ENCODE data around the gene CYB561.
"Not testable (repeated sequence)": the region's sequence is repeated elsewhere in the genome, so short reads cannot be mapped to it uniquely, and the experiment has no call there.

The CYB561 gene

GRCh38 chr17:63463771-63464170 is 17.7 kb upstream of the CYB561 start:
- no peak overlapping the region for H3K9ac ChIP-seq (ENCODE audit: low read length in 2 of 2)
- H3K9me3 ChIP-seq (ENCODE audit: control insufficient read depth in 2 of 2, low read length in 2 of 2), result no peaks in the 10 kb centered on the region
- H3K36me3 ChIP-seq (ENCODE audit: control insufficient read depth in 2 of 2, insufficient read depth in 2 of 2, low read length in 2 of 2), result no peaks in the 10 kb centered on the region
- no peak overlapping the region for H3K4me3 ChIP-seq (ENCODE audit: low read length in 2 of 2)
- H3K4me1 ChIP-seq (ENCODE audit: control insufficient read depth, insufficient read depth, low read length), result no peaks in the 10 kb centered on the region
- peaks cover 2% of the 10 kb centered on the region in 2 donors for H3K27me3 ChIP-seq (ENCODE audit: control insufficient read depth in 1 of 2, insufficient read depth in 2 of 2, low read length in 2 of 2)
- no peak overlapping the region for H3K27ac ChIP-seq (ENCODE audit: low read length)

DNA sequence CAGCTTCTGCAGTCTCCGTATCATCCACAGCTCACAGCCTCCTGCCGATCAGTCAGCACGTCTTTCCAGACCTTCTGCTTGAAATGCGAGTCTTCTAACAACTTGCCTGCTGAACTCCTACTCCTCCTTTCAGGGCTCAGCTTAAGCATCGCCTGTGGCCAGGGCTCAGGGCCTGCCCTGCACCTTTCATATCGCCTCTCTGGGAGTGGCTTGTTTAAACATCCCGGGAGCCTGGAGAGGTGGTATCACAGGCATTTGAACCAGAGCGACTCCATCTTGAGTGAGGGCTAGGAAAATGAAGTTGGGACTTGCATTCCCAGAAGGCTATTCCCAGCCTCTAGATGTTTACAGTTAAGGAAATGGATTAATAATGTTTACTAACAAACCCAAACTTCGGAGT is 13.9 kb upstream of the CYB561 start:
- Histone ChIP-seq H3K36me3 (ENCODE audit: control insufficient read depth in 2 of 2, insufficient read depth in 2 of 2, low read length in 2 of 2) (no peaks in the 10 kb centered on the region), H3K27me3 (ENCODE audit: control insufficient read depth in 1 of 2, insufficient read depth in 2 of 2, low read length in 2 of 2) (peaks cover 0 to 2% of the 10 kb centered on the region in 2 donors), H3K4me1 (ENCODE audit: control insufficient read depth, insufficient read depth, low read length) (no peaks in the 10 kb centered on the region), H3K9ac (ENCODE audit: low read length in 2 of 2) (no peak overlapping the region), H3K4me3 (ENCODE audit: low read length in 2 of 2) (no peak overlapping the region), H3K9me3 (ENCODE audit: control insufficient read depth in 2 of 2, low read length in 2 of 2) (no peaks in the 10 kb centered on the region), H3K27ac (ENCODE audit: low read length) (no peak overlapping the region)

GRCh38 chr17:63458478-63458877 is 12.4 kb upstream of the CYB561 start:
- Histone ChIP-seq H3K4me1 (ENCODE audit: control insufficient read depth, insufficient read depth, low read length) (no peaks in the 10 kb centered on the region), H3K27ac (ENCODE audit: low read length) (no peak overlapping the region), H3K27me3 (ENCODE audit: control insufficient read depth in 1 of 2, insufficient read depth in 2 of 2, low read length in 2 of 2) (no peaks in the 10 kb centered on the region), H3K36me3 (ENCODE audit: control insufficient read depth in 2 of 2, insufficient read depth in 2 of 2, low read length in 2 of 2) (no peaks in the 10 kb centered on the region), H3K4me3 (ENCODE audit: low read length in 2 of 2) (no peak overlapping the region), H3K9ac (ENCODE audit: low read length in 2 of 2) (no peak overlapping the region), H3K9me3 (ENCODE audit: control insufficient read depth in 2 of 2, low read length in 2 of 2) (no peaks in the 10 kb centered on the region)

DNA sequence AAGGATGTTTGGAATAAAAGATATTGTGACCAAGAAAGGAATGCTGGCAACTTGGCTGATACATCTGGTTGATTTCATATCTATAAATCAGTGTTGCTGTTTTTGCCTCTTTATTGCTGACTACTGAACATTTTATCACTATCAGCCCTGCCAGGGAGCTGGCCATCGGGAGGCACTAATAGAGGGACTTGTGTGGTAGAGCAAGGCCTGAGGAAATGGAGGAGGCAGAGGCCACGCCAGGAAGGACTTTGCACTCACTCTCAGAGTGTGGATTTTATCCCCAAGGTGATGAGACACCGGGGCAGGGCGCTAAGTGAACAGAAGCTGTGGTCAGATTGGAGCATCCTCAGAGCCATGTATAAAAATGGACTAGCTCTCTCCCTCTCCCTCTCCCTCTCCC is 9.3 kb upstream of the CYB561 start:
- peaks cover 0 to 2% of the 10 kb centered on the region in 2 donors for H3K27me3 ChIP-seq (ENCODE audit: control insufficient read depth in 1 of 2, insufficient read depth in 2 of 2, low read length in 2 of 2)
- no peak overlapping the region for H3K4me3 ChIP-seq (ENCODE audit: low read length in 2 of 2)
- H3K4me1 ChIP-seq (ENCODE audit: control insufficient read depth, insufficient read depth, low read length), result no peaks in the 10 kb centered on the region
- H3K27ac ChIP-seq (ENCODE audit: low read length), result no peak overlapping the region
- no peaks in the 10 kb centered on the region for H3K9me3 ChIP-seq (ENCODE audit: control insufficient read depth in 2 of 2, low read length in 2 of 2)
- H3K9ac ChIP-seq (ENCODE audit: low read length in 2 of 2), result no peak overlapping the region
- no peaks in the 10 kb centered on the region for H3K36me3 ChIP-seq (ENCODE audit: control insufficient read depth in 2 of 2, insufficient read depth in 2 of 2, low read length in 2 of 2)

GRCh38 chr17:63454915-63455314 is 8.8 kb upstream of the CYB561 start:
- Histone ChIP-seq H3K36me3 (ENCODE audit: control insufficient read depth in 2 of 2, insufficient read depth in 2 of 2, low read length in 2 of 2) (no peaks in the 10 kb centered on the region), H3K27me3 (ENCODE audit: control insufficient read depth in 1 of 2, insufficient read depth in 2 of 2, low read length in 2 of 2) (peaks cover 0 to 2% of the 10 kb centered on the region in 2 donors), H3K9me3 (ENCODE audit: control insufficient read depth in 2 of 2, low read length in 2 of 2) (no peaks in the 10 kb centered on the region), H3K9ac (ENCODE audit: low read length in 2 of 2) (no peak overlapping the region), H3K4me3 (ENCODE audit: low read length in 2 of 2) (no peak overlapping the region), H3K27ac (ENCODE audit: low read length) (no peak overlapping the region), H3K4me1 (ENCODE audit: control insufficient read depth, insufficient read depth, low read length) (no peaks in the 10 kb centered on the region)

- not testable (repeated sequence) for H3K27ac ChIP-seq (ENCODE audit: low read length); H3K4me1 ChIP-seq (ENCODE audit: control insufficient read depth, insufficient read depth, low read length); H3K9me3 ChIP-seq (ENCODE audit: control insufficient read depth in 2 of 2, low read length in 2 of 2); H3K4me3 ChIP-seq (ENCODE audit: low read length in 2 of 2); H3K9ac ChIP-seq (ENCODE audit: low read length in 2 of 2); H3K36me3 ChIP-seq (ENCODE audit: control insufficient read depth in 2 of 2, insufficient read depth in 2 of 2, low read length in 2 of 2); H3K27me3 ChIP-seq (ENCODE audit: control insufficient read depth in 1 of 2, insufficient read depth in 2 of 2, low read length in 2 of 2)
These were observed 8.3 kb upstream of the CYB561 start for GRCh38 chr17:63454357-63454756.

GRCh38 chr17:63452962-63453551 is 7.0 kb upstream of the CYB561 start:
- H3K27ac ChIP-seq (ENCODE audit: low read length), result no peak overlapping the region
- H3K9me3 ChIP-seq (ENCODE audit: control insufficient read depth in 2 of 2, low read length in 2 of 2), result no peaks in the 10 kb centered on the region
- H3K36me3 ChIP-seq (ENCODE audit: control insufficient read depth in 2 of 2, insufficient read depth in 2 of 2, low read length in 2 of 2), result no peaks in the 10 kb centered on the region
- no peak overlapping the region for H3K9ac ChIP-seq (ENCODE audit: low read length in 2 of 2)
- peaks cover 0 to 2% of the 10 kb centered on the region in 2 donors for H3K27me3 ChIP-seq (ENCODE audit: control insufficient read depth in 1 of 2, insufficient read depth in 2 of 2, low read length in 2 of 2)
- no peak overlapping the region for H3K4me3 ChIP-seq (ENCODE audit: low read length in 2 of 2)
- no peaks in the 10 kb centered on the region for H3K4me1 ChIP-seq (ENCODE audit: control insufficient read depth, insufficient read depth, low read length)

DNA sequence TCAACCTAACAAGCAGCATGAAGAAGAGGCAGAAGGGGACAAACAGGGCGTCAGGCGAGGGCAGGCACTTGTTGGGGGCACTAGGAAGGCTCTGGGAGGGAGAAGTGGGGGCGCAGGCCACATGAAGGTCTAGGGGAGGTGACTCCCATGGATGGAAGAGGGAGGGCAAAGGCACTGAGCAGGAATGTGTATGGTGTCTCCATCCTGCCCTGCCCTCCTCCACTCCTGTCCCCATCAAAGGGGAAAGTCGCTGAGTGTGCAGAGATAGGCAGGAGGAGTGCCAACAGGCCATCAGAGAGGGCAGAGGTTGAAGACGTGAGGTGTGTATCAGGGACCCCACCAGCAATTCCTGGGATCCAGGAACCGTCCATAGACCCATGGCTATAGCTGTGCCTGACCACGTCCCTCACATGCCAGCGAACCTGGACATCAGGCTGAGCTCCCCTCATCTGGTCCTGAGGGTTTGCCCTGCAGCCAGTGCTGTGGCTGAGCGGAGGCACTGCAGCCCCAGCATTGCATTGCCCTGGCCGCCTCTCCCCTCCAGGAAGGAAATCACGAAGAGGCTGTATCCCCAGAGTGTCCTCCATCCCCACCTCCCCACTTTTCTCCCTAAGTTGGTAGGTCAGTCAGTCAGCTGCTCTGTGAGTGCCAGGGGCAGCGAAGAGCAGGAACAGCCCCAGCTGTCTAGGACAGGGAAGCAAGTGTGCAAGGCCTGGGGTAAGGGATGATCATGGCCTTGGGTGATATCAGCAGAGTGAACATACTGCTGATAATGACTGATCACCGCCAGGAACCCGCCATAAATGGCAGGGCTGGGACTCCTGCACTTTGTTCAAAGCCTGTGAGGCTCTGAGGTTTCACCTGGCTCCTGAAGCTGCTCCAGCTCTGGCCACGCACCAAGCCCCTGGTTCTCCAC is 6.2 kb upstream of the CYB561 start:
- Histone ChIP-seq H3K4me1 (ENCODE audit: control insufficient read depth, insufficient read depth, low read length) (peaks cover under 1% of the 10 kb centered on the region), H3K9me3 (ENCODE audit: control insufficient read depth in 2 of 2, low read length in 2 of 2) (no peaks in the 10 kb centered on the region)

DNA sequence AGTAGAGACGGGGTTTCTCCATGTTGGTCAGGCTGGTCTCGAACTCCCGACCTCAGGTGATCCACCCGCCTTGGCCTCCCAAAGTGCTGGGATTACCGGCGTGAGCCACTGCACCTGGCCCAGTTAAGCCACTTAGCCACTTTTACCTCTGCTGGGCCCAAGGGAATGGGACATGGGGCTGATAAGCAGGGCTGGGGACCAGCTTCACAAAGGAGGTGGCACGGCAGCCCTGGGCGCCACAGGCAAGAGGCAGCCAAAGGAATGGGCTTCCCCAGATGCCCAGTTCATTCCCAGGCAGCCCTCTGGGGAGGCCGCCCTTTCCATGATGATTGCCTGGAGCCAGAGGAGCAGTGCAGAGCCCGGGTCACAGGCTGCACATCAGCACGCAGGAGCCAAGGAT is 5.0 kb upstream of the CYB561 start:
- no peaks in the 10 kb centered on the region for H3K36me3 ChIP-seq (ENCODE audit: control insufficient read depth in 2 of 2, insufficient read depth in 2 of 2, low read length in 2 of 2)
- H3K27me3 ChIP-seq (ENCODE audit: control insufficient read depth in 1 of 2, insufficient read depth in 2 of 2, low read length in 2 of 2), result peaks cover 0 to 4% of the 10 kb centered on the region in 2 donors
- no peak overlapping the region for H3K27ac ChIP-seq (ENCODE audit: low read length)
- peaks cover 11% of the 10 kb centered on the region for H3K4me1 ChIP-seq (ENCODE audit: control insufficient read depth, insufficient read depth, low read length)
- H3K9me3 ChIP-seq (ENCODE audit: control insufficient read depth in 2 of 2, low read length in 2 of 2), result no peaks in the 10 kb centered on the region
- H3K4me3 ChIP-seq (ENCODE audit: low read length in 2 of 2), result no peak overlapping the region
- no peak overlapping the region for H3K9ac ChIP-seq (ENCODE audit: low read length in 2 of 2)

More for the DNA sequence above, 6.2 kb upstream of the CYB561 start:
- Histone ChIP-seq H3K36me3 (ENCODE audit: control insufficient read depth in 2 of 2, insufficient read depth in 2 of 2, low read length in 2 of 2) (no peaks in the 10 kb centered on the region), H3K27me3 (ENCODE audit: control insufficient read depth in 1 of 2, insufficient read depth in 2 of 2, low read length in 2 of 2) (peaks cover 0 to 3% of the 10 kb centered on the region in 2 donors), H3K27ac (ENCODE audit: low read length) (no peak overlapping the region), H3K9ac (ENCODE audit: low read length in 2 of 2) (no peak overlapping the region), H3K4me3 (ENCODE audit: low read length in 2 of 2) (no peak overlapping the region)

- H3K27me3 ChIP-seq (ENCODE audit: control insufficient read depth in 1 of 2, insufficient read depth in 2 of 2, low read length in 2 of 2), result peaks cover 0 to 4% of the 10 kb centered on the region in 2 donors
- no peak overlapping the region for H3K27ac ChIP-seq (ENCODE audit: low read length)
- no peak overlapping the region for H3K9ac ChIP-seq (ENCODE audit: low read length in 2 of 2)
- no peaks in the 10 kb centered on the region for H3K9me3 ChIP-seq (ENCODE audit: control insufficient read depth in 2 of 2, low read length in 2 of 2)
- no peaks in the 10 kb centered on the region for H3K36me3 ChIP-seq (ENCODE audit: control insufficient read depth in 2 of 2, insufficient read depth in 2 of 2, low read length in 2 of 2)
- H3K4me3 ChIP-seq (ENCODE audit: low read length in 2 of 2), result no peak overlapping the region
- peaks cover 15% of the 10 kb centered on the region for H3K4me1 ChIP-seq (ENCODE audit: control insufficient read depth, insufficient read depth, low read length)
These were observed 4.4 kb upstream of the CYB561 start for GRCh38 chr17:63450551-63450950.

DNA sequence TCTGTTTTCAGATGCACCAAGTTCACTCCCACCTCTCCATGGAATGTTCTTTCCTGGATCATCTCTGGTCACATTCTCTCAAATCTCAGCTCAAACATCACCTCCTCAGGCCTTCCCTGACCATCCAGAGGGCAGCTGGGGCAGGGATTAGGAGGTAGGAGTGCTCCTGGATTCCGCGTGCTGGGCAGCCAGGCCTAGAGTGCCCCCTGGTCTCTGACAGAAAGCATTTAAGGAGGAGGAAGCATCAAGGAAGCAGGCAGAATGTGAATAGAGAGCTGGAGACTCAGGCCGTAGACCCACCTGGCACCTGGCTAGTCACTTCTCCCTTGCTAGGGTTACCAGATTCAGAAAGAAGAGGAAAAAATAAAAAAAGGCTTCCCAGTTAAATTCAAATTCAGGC is 2.5 kb upstream of the CYB561 start:
- no peak overlapping the region for H3K27ac ChIP-seq (ENCODE audit: low read length)
- peaks cover 0 to 4% of the 10 kb centered on the region in 2 donors for H3K27me3 ChIP-seq (ENCODE audit: control insufficient read depth in 1 of 2, insufficient read depth in 2 of 2, low read length in 2 of 2)
- H3K4me3 ChIP-seq (ENCODE audit: low read length in 2 of 2), result no peak overlapping the region
- no peak overlapping the region for H3K9ac ChIP-seq (ENCODE audit: low read length in 2 of 2)
- H3K4me1 ChIP-seq (ENCODE audit: control insufficient read depth, insufficient read depth, low read length), result peaks cover 17% of the 10 kb centered on the region
- H3K36me3 ChIP-seq (ENCODE audit: control insufficient read depth in 2 of 2, insufficient read depth in 2 of 2, low read length in 2 of 2), result no peaks in the 10 kb centered on the region
- H3K9me3 ChIP-seq (ENCODE audit: control insufficient read depth in 2 of 2, low read length in 2 of 2), result no peaks in the 10 kb centered on the region

Measured in stomach smooth muscle (tissue), 2 donors.